Esophagus mucosa (tissue), 1 donor: ENCODE data around the gene GOLGA5. TPM values are rescaled to one million over a fixed set of nuclear protein-coding genes. Genes with fewer than 3 reads are reported as not detected.
A peak's percentile ranks its signal among the peaks of the same experiment; 100 is the strongest.
"Not testable (repeated sequence)": the region's sequence is repeated elsewhere in the genome, so short reads cannot be mapped to it uniquely, and the experiment has no call there.

ENCODE experiments used
- ATAC-seq: fragments of 200-7000 bp; cut with Tn5 transposase; one replicate; pipeline ENCODE4 v1.9.1; 2020
- total RNA-seq: library from RNA; stranded (reverse); gene quantifications from one replicate; pipeline ENCODE4 v1.2.4, GENCODE V29; 2023
- donor health status: DM: yes; HTN: yes; CAD: no.

GOLGA5 gene
- total RNA-seq, 1 donor from 2014 or later = 24.9 TPM

DNA sequence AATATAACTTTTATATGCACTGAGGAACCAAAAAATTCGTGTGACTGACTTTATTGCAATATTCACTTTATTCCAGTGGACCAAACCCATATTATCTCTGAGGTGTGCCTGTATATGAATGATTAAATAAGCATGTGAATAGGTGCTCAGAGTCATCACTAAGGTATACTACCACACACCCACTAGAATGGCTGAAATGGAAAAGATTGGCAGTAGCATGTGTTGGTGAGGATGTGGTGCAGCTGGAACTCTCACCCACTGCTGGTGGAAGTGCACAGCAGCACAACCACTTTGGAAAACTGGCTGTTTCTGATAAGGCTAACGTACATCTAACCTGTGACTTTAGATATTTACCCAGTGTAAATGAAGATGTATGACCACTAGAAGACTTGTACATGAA is 36.8 kb downstream of the GOLGA5 start:
- no peak for ATAC-seq

DNA sequence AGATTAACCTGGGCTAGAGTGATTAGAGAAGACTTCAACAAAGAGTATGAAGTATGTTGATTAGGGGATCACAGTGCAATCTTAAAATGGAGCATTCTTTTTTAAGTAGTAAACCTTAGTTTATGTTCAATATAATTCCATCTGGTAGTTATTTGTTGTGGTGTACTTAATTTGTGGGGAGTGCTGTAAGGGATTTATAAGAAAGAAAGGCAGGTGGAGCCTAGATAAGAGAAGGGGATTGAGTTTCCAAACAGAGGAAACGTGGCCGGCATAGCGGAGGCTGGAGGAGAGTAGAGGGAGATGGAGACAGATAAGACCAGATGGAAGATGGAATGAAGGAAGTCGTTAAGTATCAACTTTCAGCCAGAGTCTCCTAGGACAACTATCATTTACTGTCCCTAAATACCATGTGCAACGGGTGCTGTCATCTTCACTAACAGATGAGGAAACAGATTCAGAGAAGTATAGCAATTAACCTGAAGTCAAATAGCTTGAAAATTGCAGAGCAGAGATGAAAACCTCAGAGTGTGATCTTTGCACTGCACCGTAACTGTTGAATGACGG is 38.1 kb downstream of the GOLGA5 start:
- no peak for ATAC-seq

DNA sequence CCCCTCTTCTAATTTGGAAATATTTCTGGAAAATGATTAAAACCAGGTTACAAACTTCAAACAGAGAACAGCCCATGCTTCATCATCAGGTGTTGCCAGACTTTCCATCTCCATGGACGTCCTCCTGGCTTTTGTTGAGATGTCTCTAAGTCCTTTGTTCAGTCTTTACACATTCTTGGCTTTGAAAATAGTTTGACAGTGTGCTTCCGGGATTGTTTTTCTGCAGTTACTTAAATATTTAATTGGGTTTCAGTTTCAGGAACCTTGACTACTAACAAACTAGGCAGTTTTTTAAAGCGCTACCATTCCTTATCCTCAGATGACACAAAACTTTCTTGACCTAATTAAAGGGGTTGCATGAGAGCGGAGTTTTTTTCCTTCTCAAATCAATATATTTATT is 47.8 kb downstream of the GOLGA5 start:
- no peak for ATAC-seq

DNA sequence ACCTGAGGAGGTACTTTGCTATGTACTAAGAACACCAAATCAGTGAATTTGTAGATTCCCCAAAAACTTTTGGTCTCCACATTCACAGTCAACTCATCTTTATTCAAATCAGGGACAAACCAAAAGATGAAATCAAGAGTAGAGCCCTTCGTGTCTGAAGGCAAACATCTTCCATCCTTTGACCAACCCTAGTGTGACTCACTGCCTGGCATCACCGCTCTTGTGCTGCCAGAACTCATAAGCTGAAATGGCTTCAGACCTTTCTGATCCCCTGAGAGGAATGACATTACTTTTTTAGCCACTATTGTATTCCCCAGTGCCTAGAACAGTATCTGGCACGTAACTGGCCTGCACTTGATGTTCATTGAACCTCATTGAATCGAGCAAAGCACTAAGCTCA is 50.1 kb downstream of the GOLGA5 start:
- no peak for ATAC-seq

DNA sequence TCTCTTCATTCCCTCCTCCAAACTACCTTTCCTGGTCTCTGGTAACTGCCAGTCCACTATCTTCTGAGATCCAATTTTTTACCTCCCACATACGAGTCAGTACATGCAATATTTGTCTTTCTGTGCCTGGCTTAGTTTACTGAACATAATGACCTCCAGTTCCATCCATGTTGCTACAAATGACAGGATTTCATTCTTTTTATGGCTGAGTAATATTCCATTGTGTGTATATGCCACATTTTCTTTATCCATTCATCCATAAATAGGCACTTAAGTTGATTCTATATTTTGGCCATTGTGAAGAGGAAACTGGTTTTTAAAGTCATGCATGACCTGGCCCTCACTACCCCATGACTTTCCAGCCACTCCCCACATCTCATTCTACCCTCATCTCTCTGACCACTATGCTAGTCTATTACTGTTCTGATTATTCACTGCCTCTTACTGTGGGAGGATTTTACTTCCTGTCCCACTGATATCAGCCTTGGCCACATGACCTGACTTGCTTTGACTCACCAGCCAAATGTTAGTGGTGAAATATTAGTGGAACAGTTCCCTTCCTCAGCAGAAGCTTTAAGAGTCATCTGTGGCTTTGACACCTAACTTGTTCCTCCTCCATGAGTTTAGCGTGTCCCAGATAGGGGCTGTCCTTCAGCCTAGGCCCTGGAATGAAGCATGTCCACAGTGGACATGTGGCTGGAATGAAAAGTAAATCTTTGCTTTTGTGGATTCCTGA is 52.2 kb downstream of the GOLGA5 start:
- ATAC-seq = peak; percentile 83

DNA sequence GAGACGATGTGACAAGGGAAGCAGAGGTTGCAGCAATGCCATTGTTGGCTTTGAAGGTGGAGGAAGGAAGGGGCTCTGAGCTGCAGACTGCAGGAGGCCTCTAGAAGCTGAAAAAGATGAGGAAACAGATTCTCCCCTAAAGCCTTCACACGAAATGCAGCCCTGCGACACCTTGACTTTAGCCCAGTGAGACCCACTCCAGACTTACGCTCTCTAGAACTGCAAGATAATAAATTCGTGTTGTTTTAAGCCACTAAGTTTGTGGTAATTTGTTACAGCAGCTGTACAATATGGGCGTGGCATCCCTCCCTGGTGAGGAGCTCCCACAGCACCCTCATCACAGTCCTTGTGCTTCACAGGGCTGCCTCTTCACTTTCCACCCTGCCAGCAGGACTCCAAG is 53.2 kb downstream of the GOLGA5 start:
- ATAC-seq = no peak

DNA sequence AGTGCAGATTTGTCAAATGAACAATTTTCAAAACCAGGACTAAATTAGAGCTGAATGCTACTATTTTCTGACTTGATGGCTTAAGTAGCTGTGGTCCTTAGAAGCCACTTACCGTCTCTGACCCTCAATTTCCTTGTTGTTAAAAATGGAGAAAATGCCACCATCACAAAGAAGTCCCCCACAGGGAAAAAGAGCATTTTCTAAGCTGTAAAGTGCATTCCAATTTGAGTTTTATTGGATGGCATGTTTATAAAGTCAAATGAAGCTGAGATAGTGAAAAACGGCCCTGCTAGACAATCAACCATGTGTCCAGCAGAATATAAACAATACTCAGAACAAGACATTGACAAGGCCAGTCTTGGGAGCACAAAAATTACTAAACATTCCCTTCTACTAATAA is 53.6 kb downstream of the GOLGA5 start:
- no peak for ATAC-seq

DNA sequence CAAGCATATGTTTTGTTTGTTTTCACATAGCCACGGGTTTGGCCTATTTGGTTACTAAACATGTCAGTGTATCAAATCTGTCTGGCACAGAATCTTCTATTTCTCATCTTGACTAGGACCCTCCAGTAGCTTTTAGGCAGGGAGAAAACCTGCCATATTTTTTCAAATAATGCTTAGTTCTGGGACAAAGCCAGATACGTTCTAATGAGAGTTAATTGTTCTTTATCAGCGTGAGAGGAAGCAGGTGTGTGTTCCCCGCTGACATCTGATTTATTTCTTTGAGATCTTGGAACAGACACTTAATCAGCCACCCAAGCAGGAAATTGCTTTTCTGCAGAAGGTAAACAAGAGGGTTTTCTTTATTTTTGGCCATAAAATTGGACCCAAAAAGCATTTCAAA is 54.8 kb downstream of the GOLGA5 start:
- ATAC-seq = no peak

DNA sequence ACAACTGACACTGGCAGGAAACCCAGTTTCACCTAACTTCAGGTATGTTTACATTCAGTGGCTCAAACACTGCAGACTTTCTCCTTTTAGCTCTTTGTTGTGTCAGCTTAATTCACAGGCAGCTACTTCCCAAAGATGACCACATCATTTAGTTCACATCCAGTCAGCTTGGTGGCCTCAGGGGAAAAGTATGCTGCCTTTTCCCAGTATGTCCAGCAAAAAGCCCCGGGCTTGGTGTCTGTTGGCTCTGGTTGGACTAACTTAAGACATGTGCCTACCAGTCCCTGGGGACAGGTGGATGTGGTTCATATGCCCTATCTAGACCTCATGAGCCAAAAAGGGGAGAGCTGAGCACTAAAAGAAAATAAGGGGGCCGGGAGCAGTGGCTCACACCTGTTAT is 56.4 kb downstream of the GOLGA5 start:
- ATAC-seq = no peak

DNA sequence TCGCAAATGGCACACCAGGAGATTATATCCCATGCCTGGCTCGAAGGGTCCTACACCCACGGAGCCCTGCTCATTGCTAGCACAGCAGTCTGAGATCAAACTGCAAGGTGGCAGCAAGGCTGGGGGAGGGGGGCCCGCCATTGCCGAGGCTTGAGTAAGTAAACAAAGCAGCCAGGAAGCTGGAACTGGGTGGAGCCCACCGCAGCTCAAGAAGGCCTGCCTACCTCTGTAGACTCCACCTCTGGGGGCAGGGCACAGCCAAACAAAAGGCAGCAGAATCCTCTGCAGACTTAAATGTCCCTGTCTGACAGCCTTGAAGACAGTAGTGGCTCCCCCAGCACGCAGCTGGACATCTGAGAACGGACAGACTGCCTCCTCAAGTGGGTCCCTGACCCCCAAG is 59.0 kb downstream of the GOLGA5 start:
- not testable (repeated sequence) for ATAC-seq

DNA sequence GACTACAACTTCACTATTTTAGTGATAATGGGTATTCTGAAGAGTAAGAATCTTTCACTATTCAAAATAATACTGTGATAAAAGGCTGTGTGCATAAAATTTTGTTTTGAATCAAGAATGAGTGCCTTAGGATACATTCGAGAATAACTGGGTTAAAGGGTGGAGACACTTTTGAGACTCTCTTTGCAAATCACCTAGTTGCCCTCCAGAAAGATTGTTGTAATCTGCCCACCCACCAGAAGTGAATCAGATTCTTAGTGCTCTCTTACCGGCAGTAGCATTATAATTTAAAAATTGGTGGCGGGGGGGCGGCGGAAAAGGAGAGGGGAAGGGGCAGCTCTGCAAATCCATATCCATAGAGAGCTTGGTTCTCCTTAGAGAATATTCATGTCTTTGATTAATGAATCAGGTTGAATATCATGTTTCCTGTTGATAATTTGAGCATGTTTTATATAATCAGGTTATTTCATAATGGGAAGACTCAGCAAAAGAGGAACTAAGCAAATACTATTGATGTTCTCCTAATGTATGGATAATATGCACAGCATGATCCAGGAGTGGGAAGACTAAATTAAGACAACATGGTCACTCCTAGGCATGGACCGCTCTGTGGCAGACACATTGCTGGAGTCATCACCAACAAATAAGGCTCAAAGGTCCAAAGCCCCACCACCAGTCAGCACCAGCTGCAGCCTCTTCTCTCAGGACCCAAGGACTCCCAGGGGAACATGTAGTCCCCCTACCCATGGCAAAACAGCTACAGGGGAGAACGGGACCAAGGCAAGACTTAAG is 66.1 kb downstream of the GOLGA5 start:
- no peak for ATAC-seq

DNA sequence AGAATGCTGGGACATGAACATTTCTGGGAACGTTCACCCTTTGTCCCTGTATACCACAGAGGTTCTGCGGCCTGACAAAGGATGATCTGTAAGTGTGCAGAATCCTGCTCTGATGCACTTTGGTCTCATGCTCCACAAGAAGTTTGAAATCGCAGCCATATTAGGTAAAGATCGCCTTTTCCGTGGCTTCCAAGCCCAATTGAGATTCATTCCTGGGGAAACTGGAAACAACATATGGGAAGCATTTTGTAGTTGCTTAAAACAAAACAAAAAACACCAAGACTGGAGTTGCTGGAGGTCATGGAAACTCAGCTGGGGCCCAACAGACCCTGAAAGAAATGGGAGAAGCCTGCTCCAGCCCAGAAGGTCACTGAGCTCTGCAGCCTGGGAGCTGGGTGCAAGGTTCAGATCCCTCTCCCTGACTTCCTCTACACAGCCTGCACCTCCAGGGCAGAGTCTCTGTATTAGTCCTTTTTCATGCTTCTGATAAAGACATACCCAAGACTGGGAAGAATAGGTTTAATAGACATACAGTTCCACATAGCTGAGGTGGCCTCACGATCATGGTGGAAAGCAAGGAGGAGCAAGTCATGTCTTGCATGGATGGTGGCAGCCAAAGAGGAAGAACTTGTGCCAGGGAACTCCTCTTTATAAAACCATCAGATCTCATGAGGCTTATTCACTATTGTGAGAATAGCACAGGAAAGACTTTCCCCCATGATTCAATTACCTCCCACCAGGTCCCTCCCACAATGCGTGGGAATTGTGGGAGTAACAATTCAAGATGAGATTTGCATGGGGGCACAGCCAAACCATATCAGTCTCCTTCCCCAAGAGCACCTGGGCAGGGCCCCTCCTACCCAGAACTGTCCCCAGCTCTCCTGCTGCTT is 68.0 kb downstream of the GOLGA5 start:
- ATAC-seq = no peak

DNA sequence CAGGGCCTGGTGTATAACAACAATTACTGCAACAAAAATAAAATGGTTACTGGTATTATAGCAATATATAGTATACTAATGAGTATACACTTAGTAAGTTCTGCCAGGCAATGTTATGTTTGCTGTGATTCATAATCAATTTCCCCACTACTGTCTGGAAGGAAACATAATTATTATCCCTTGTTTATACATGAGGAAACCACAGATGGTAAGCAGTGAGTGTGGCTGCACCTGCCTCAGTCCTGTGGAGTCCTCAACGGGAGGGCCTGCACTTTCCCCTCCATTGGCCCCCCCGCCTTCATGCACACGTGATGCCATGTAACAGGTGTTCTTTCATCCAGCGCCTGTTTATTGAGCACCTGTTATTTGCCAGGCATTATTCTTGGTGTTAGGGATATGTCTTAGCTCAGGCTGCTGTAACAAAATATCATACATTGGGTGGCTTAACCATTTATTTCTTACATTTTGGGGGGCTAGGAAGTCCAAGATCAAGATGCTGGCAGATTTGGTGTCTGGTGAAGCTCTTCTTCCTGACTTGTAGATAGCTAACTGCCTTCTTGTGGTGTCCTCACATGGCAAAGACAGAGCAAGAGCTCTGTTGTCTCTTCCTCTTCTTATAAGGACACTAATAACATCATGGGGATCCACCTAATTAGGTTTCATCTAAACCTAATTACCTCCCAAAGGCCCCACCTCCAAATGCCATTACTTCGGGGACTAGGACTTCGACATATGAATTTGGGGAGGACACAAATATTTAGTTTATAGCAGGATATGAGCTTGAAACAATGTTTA is 69.4 kb downstream of the GOLGA5 start:
- ATAC-seq = no peak

DNA sequence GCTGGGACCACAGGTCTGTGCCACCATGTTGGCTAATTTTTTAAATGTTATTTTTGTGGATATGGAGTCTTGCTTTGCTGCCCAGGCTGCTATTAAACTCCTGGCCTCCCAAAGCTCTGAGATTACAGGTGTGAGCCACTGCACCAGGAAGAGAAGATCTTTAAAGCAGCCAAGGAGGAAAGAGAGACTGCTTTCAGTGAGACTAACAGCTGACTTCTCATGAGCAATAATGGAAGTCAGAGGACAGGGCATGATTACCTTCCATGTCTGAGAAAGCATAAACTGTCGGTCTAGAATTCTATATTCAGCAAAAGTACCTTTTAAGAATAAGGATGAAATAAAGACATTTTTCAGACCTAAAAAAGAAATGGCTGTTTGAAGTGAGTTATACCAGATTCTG is 71.6 kb downstream of the GOLGA5 start:
- no peak for ATAC-seq

DNA sequence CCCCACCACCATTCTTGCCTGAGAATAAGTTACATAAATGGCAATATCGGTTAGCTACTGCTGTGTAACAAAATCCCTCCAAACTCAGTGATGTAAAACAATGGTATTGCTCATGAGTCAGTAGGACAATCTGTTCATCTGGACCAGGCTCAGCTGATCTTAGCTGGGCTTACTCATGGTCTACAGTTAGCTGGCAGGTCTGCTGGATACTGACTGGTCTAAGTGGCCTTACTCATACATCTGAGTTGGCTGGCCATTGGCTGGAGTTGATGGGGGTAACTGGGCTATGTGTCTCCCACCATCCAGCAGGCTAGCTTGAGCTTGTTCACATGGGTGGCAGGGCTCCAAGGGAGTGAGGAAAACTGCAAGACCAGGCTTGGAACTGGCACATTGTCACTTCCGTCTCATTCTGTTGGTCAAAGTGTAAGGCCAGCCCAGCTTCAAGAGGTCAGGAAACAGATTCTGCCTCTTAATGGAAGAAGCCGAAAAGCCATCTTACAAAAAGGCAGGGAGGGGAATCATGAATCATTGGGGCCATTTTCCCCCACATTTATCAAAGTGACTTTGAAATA is 72.2 kb downstream of the GOLGA5 start:
- no peak for ATAC-seq

DNA sequence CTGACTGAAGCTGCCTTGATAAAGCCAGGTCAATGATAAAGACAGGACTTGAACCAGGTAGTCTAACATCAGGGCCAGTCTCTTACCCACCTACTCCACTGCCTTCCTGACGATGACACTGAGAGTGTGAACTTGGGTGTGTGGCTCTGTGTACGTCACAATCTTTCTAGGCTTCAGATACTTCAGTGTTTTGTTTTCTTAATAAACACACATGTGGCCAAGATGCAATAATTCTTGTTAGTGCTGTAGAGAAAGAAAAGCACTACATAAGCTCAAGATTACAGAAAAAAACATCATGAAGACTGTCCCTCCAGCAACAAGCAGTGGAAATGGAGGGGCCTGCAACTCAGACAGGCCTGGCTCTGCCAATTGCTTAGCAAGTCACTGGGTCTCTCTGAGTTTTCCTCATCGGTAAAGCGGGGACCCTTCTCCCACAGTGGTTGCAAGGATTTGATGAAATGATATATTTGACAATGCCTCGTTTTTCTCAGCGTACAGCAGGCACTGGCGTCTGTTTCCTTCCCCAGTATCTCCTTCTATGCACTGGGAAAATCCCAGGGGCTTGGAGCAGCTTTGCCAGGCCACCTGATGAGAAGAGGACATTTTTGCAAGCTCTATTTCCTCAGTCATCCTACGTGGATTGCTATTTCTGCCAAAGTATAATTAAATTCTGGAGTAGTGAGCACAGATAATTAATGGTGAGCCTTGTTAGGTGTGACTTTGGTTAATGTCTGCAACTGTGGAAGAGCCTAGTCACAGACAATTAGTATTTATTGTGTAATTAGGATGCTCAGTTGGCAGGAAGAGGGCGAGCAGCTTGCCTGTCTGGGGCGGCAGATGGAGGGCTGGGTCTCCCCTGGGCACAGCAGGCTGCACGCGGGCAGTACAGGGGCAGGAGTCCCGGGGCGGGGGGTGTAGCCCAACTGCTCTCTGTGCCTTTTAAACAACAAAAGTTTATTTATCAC is 73.1 kb downstream of the GOLGA5 start:
- ATAC-seq = no peak

DNA sequence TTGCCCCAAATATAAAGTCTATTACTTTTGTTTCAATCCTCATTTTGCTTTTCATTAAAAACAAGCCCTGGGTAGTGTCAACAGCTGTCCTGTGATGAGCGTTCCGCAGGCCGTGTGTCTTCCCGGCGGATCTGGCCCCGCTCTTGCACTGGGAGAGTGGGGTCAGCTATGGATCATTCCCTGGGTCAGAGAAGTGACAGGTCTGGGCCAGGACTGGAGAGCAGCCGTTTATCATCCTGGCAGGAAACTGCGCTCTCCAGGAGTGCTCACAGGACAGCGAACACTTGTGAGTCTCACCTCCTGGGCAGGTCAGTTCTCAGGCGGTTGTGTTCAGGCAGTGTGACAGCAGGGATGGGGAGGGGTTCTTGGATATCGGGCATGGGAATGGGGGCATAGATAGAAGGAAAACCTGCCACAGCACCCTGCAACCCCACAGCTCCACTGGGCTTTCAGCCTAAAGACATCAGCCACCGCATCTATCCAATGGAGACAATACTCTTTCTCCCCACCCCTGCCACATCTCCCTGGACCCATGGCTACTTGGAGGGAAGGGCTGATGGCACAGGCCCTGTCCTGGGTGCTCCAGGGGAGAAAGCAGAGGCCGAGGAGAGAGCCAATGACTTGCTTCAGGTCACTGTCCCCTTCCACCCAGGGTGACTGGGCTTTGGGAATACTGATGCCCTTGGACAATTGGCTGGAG is 81.0 kb downstream of the GOLGA5 start:
- ATAC-seq = no peak

DNA sequence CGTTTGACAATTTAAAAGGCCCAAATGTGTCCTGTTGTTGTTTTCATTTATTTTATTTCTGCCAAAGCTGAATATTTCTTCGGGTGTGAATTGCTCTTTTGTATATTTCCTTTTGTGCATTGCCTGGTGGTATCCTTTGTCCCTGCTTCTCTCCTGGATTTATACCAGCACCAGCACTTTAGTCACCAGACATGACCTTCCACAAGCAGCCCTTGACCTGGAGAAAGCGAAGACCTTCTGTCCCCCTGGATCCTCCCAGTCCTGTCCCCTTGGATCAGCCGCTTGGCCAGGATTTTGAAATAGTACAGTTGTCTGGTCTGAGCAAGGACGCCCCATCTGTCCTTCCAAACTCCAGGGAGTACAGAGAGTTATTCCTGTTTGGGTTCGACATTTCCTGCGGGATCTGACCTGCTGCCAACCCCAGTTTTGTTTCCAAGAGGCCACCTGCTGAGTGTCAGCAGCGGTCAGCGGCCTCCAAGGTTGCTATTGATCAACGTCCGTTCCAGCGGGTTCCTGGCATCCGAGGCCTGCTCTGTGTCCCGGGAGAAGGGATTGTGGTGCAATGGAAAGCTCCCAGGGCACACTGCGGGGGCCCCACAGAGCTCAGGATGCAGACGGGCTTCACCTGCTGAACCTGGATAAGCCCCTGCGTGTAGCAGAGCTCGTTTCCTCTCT is 83.8 kb downstream of the GOLGA5 start:
- peak; percentile 22 for ATAC-seq

DNA sequence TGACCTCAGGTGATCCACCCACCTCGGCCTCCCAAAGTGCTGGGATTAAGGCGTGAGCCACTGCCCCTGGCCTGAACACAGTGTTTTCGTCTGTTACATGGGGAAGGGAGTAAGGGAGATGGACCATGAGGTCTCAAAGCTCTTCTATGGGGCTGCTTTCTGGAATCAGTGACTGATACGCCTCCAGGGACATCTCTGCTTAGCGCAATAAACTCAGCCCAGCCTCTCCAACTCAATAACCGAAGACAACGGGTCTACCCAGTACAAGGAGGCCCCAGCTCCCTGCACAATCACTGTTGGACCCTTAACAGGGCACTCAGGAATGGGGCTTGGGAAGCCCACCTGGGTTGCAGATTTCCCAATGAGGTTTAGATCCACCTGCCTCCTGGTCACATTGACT is 86.2 kb downstream of the GOLGA5 start:
- ATAC-seq = no peak
